Mucosa of descending colon (tissue), 3 donors: ENCODE measurements around the gene PCSK2. TPM values are rescaled to one million over a fixed set of nuclear protein-coding genes. Genes with fewer than 3 reads are reported as not detected.

Source experiments
- ATAC-seq: fragments of 200-7000 bp; cut with Tn5 transposase; one replicate; pipeline ENCODE4 v1.9.1; 2020; ENCODE audit warnings: mild to moderate bottlenecking, moderate library complexity
- DNase-seq, 3 donors: peaks; one replicate each; pipeline ENCODE4 v3.0.0-alpha.2; 2020
- H3K36me3 ChIP-seq: fragments of 200-600 bp; one replicate; pipeline ENCODE4 v1.8.0; 2021; ENCODE audit warnings: low read depth, mild to moderate bottlenecking
- H3K4me1 ChIP-seq: fragments of 200-600 bp; one replicate; pipeline ENCODE4 v1.8.0; 2021; ENCODE audit warnings: low read depth, mild to moderate bottlenecking
- H3K4me3 ChIP-seq: fragments of 200-600 bp; one replicate; pipeline ENCODE4 v1.8.0; 2021; ENCODE audit warnings: mild to moderate bottlenecking
- H3K9me3 ChIP-seq: fragments of 200-600 bp; one replicate; pipeline ENCODE4 v1.8.0; 2021; ENCODE audit warnings: mild to moderate bottlenecking
- intact Hi-C, 2 donors: fragments of 100-400 bp; cut with DNase I in 1 of 2; cut with micrococcal nuclease in 1 of 2; formaldehyde crosslinking; loops; one replicate each; pipeline versions ENCODE4 v1.11.0 to v1.11.1; 2022; cut with DNase I, micrococcal nuclease
- total RNA-seq, 3 donors: library from RNA; stranded (reverse); fragmentation: NEBNext Ultra II Directional in 2 of 3; extraction: Animal tissue kit (Norgen Biotek cat#: 25700) in 2 of 3; gene quantifications; one replicate each; pipeline versions ENCODE4 v1.2.1 to v1.2.4, GENCODE V29; 2021 to 2023
- TF ChIP-seq, protein P1 (sequence below): fragments of 200-600 bp; IDR thresholded peaks from one replicate; pipeline ENCODE4 v1.8.0; 2022; ENCODE audit warnings: antibody characterized with exemption, mild to moderate bottlenecking
- donor health status: DM: no; HTN: no; CAD: no; lungs with moderate emphysema.
- donor health status: DM: no; HTN: no; CAD: no.
- donor health status: DM: no; HTN: yes; CAD: no.

The PCSK2 gene
- total RNA-seq, 3 donors from 2014 or later = 0.48 to 5.6 (median 1.4) TPM

DNA sequence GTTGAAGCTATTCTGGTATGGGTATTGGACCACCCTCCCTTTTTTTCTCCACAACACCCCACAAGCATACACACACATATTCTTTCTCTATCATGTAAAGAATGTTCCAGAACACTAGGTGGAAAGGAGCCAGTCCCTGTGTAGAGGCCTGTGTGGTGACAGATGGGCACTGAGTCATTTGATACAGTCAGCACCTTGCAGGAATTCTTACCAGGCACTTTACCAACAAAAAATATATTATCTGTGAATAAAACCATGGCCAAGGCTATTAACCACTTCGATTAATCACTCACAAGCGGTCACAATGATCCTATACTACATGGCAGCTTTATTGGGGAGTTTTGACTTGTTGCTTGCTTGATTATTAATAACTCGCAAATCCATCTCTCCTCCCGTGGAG lies 154.9 kb downstream of the PCSK2 start:
- intact Hi-C loops = no loop called here
- H3K9me3 ChIP-seq = no peaks in the 10 kb centered on the region

DNA sequence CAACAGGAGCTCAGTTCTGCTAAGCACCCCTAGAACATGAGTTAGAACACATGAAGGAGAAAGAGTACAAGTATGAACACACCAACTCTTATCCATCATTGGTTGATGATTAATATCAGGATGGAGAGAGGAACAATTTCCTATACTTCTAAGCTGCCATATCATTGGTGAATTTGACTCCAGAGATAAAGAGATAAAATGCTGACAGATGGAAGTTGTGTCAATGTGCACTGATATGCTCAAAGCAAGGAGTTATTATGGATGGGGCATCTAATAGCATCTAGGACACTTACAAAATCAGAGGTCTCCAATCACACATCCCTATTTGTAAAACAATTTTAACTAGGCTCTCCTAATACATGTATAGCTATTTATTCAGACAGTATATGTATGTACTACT lies 159.0 kb downstream of the PCSK2 start:
- intact Hi-C loops = no loop called here
- no peaks in the 10 kb centered on the region for H3K4me1 ChIP-seq
- H3K9me3 ChIP-seq = no peaks in the 10 kb centered on the region
- TF ChIP-seq, protein P1, sequence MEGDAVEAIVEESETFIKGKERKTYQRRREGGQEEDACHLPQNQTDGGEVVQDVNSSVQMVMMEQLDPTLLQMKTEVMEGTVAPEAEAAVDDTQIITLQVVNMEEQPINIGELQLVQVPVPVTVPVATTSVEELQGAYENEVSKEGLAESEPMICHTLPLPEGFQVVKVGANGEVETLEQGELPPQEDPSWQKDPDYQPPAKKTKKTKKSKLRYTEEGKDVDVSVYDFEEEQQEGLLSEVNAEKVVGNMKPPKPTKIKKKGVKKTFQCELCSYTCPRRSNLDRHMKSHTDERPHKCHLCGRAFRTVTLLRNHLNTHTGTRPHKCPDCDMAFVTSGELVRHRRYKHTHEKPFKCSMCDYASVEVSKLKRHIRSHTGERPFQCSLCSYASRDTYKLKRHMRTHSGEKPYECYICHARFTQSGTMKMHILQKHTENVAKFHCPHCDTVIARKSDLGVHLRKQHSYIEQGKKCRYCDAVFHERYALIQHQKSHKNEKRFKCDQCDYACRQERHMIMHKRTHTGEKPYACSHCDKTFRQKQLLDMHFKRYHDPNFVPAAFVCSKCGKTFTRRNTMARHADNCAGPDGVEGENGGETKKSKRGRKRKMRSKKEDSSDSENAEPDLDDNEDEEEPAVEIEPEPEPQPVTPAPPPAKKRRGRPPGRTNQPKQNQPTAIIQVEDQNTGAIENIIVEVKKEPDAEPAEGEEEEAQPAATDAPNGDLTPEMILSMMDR = no peak
- H3K36me3 ChIP-seq = no peaks in the 10 kb centered on the region
- no peak overlapping the region for H3K4me3 ChIP-seq
- ATAC-seq (no peak), DNase-seq (no peak)

More for the DNA sequence above, 154.9 kb downstream of the PCSK2 start:
- TF ChIP-seq, protein P1 = no peak
- no peak for DNase-seq
- Histone ChIP-seq H3K4me3 (no peak overlapping the region), H3K36me3 (no peaks in the 10 kb centered on the region), H3K4me1 (no peaks in the 10 kb centered on the region)
- ATAC-seq = no peak

DNA sequence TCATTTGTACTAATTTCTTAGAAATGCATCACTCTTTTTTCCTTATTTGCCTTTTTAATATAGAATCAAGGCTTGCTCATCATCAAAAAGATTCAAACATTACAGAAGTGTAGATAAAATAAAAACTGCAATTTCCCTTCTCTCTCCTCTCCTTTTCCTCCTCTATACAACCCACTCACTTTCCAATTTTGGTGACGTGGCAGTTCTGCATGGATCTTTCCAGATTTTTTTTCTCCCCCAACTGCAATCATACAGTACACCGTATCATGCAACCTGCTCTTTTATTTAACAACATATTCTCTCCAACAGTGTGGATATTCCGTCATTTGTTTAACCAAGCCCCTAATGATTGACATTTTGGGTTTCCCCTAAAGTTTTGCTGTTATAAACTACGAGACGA lies 163.8 kb downstream of the PCSK2 start:
- H3K9me3 ChIP-seq = no peaks in the 10 kb centered on the region
- H3K4me1 ChIP-seq = no peaks in the 10 kb centered on the region
- no peaks in the 10 kb centered on the region for H3K36me3 ChIP-seq
- intact Hi-C loops = no loop called here
- ATAC-seq (no peak), DNase-seq (no peak)
- TF ChIP-seq, protein P1 = no peak
- no peak overlapping the region for H3K4me3 ChIP-seq

DNA sequence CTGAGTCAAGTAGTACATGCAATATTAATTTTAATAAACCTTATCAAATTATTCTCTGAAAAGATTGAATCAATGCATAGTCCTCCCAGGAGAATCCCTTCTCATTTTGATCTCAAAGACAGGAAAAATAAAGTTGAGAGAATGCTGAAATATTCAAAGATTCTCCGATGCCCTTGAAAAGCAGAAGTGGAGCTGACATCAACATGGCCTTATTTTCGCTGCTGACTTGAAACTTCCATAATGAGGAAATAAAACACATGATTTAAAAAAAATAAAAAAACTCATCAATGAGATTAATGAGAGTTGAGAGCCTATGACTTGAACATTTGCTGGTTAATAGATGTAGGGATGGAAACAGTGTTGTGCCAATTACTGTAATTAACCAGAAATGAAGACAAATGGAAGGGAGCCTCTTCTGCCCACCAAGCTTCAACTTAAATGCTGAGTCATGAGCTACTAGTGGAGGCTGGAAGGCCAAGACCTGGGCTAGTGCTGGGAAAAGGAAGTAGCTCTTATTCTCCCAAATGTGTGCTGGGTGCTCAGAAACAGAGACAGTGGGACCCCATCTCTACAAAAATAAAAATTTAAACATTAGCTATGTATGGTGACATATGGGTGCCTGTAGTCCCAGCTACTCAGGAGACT lies 164.4 kb downstream of the PCSK2 start:
- ATAC-seq (no peak), DNase-seq (no peak)
- intact Hi-C loops = no loop called here
- H3K9me3 ChIP-seq = no peaks in the 10 kb centered on the region
- no peaks in the 10 kb centered on the region for H3K4me1 ChIP-seq
- TF ChIP-seq, protein P1 = no peak
- H3K36me3 ChIP-seq = no peaks in the 10 kb centered on the region
- H3K4me3 ChIP-seq = no peak overlapping the region

DNA sequence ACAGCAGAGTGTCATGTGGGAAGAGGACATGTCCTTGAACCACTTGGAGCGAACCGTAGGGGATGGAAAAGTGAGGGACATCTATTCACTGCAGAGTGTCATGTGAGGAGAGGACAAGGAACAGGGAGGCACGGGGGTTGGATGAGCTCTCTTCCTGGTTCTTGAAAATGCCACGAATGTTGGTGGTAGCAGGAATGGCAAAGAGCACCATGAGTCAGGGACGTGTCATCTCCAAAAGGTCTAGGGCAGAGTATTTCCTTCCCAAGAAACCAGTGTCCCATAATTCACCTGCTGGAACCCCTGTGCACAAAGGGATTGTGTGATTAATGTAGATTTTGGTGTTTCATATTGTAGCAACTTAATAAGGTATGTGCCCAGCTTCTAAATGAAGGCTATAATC lies 167.6 kb downstream of the PCSK2 start:
- Histone ChIP-seq H3K4me1 (no peaks in the 10 kb centered on the region), H3K9me3 (no peaks in the 10 kb centered on the region), H3K36me3 (no peaks in the 10 kb centered on the region), H3K4me3 (no peak overlapping the region)
- ATAC-seq (no peak), DNase-seq (no peak)
- intact Hi-C loops = no loop called here
- TF ChIP-seq, protein P1 = no peak

DNA sequence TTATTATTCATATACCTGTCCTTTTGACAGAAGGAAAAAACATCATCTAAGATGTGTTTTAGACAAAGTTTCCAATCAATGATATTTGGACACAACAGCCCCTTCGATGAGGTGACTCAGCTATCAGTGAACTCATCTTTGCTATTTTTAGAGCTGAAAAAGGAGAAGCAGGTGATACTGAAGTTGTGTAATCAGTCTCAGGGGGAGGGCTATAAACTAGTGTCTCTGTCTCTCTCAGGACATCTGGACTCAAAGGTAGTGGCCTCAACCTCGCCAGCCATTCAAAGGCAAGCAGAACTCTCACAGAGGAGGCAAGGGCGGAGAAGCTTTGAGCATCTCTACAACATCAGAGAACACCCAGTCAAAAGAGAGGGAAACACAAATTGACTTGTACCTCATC lies 168.9 kb downstream of the PCSK2 start:
- Histone ChIP-seq H3K9me3 (no peaks in the 10 kb centered on the region), H3K4me3 (no peak overlapping the region), H3K4me1 (no peaks in the 10 kb centered on the region), H3K36me3 (no peaks in the 10 kb centered on the region)
- no peak for DNase-seq
- no peak for ATAC-seq
- intact Hi-C loops = no loop called here
- TF ChIP-seq, protein P1 = no peak
